ENCODE results near the gene NFKB1.
"Not testable (repeated sequence)": the region's sequence is repeated elsewhere in the genome, so short reads cannot be mapped to it uniquely, and the experiment has no call there.

NFKB1 gene

GRCh38 chr4:102564399-102565059 lies 63.4 kb downstream of the NFKB1 start:
- peak; percentile 42 to 43 for DNase-seq (ENCODE audit: low read depth in 2 of 2)

- no peak for DNase-seq (ENCODE audit: low read depth in 2 of 2)
Observed at GRCh38 chr4:102565696-102566095, 64.5 kb downstream of the NFKB1 start.

- no peak for DNase-seq (ENCODE audit: low read depth in 2 of 2)
Observed at GRCh38 chr4:102566426-102566825, 65.3 kb downstream of the NFKB1 start.

- DNase-seq (ENCODE audit: low read depth in 2 of 2): no peak
Observed at GRCh38 chr4:102567427-102567826, 66.3 kb downstream of the NFKB1 start.

- DNase-seq (ENCODE audit: low read depth in 2 of 2): peak in 1 of 2 experiments; percentile 13
Observed at GRCh38 chr4:102569200-102569599, 68.0 kb downstream of the NFKB1 start.

GRCh38 chr4:102570211-102570610 lies 69.1 kb downstream of the NFKB1 start:
- not testable (repeated sequence) for DNase-seq (ENCODE audit: low read depth in 2 of 2)

- no peak for DNase-seq (ENCODE audit: low read depth in 2 of 2)
Observed at GRCh38 chr4:102572452-102572851, 71.3 kb downstream of the NFKB1 start.

- DNase-seq (ENCODE audit: low read depth in 2 of 2): no peak
Observed at GRCh38 chr4:102574317-102574716, 73.2 kb downstream of the NFKB1 start.

GRCh38 chr4:102575369-102576129 lies 74.4 kb downstream of the NFKB1 start:
- DNase-seq (ENCODE audit: low read depth in 2 of 2): no peak

- DNase-seq (ENCODE audit: low read depth in 2 of 2): no peak
Observed at GRCh38 chr4:102578270-102578669, 77.1 kb downstream of the NFKB1 start.

GRCh38 chr4:102578819-102579218 lies 77.7 kb downstream of the NFKB1 start:
- DNase-seq (ENCODE audit: low read depth in 2 of 2): no peak

- no peak for DNase-seq (ENCODE audit: low read depth in 2 of 2)
Observed at GRCh38 chr4:102579794-102580462, 78.8 kb downstream of the NFKB1 start.

- no peak for DNase-seq (ENCODE audit: low read depth in 2 of 2)
Observed at GRCh38 chr4:102580463-102580842, 79.3 kb downstream of the NFKB1 start.

GRCh38 chr4:102584091-102584490 lies 82.9 kb downstream of the NFKB1 start:
- DNase-seq (ENCODE audit: low read depth in 2 of 2): no peak

GRCh38 chr4:102585329-102585728 lies 84.2 kb downstream of the NFKB1 start:
- DNase-seq (ENCODE audit: low read depth in 2 of 2): no peak

- no peak for DNase-seq (ENCODE audit: low read depth in 2 of 2)
Observed at GRCh38 chr4:102586002-102586643, 85.0 kb downstream of the NFKB1 start.

- no peak for DNase-seq (ENCODE audit: low read depth in 2 of 2)
Observed at GRCh38 chr4:102586644-102587021, 85.5 kb downstream of the NFKB1 start.

GRCh38 chr4:102589743-102590142 lies 88.6 kb downstream of the NFKB1 start:
- no peak for DNase-seq (ENCODE audit: low read depth in 2 of 2)

GRCh38 chr4:102592256-102592655 lies 91.1 kb downstream of the NFKB1 start:
- no peak for DNase-seq (ENCODE audit: low read depth in 2 of 2)

GRCh38 chr4:102593147-102593546 lies 92.0 kb downstream of the NFKB1 start:
- no peak for DNase-seq (ENCODE audit: low read depth in 2 of 2)

- no peak for DNase-seq (ENCODE audit: low read depth in 2 of 2)
Observed at GRCh38 chr4:102594000-102594399, 92.8 kb downstream of the NFKB1 start.

GRCh38 chr4:102596532-102596931 lies 95.4 kb downstream of the NFKB1 start:
- DNase-seq (ENCODE audit: low read depth in 2 of 2): no peak
